ENCODE results near the gene SREBF2. TPM values are rescaled to one million over a fixed set of nuclear protein-coding genes. Genes with fewer than 3 reads are reported as not detected.

The SREBF2 gene
- total and polyA plus RNA-seq, 2 of the 13 experiments (the other 11 are each of a cell fraction or from before 2014, with no cell fraction given) = 53.8 to 72.6 TPM

- TF ChIP-seq MBNL3 (CRISPR knock-in tag; conservative IDR thresholded peaks at IDR 0.05) (no peak), ZNF547 (CRISPR knock-in tag; IDR thresholded peaks at IDR 0.05) (no peak), ZBTB10 (CRISPR knock-in tag; IDR thresholded peaks at IDR 0.05; ENCODE audit: borderline replicate concordance) (no peak), POLR2G (IDR thresholded peaks at IDR 0.05; ENCODE audit: low read depth, low read length) (peak; percentile 47; the same call in 1 of the 2 replicates), NFYC (CRISPR knock-in tag; IDR thresholded peaks at IDR 0.05) (no peak), SIN3B (IDR thresholded peaks at IDR 0.05; ENCODE audit: low read length) (no peak), ZFX (CRISPR knock-in tag; IDR thresholded peaks at IDR 0.05; ENCODE audit: low read depth) (peak; percentile 38; the same call in 1 of the 2 replicates), ZNF142 (CRISPR knock-in tag; IDR thresholded peaks at IDR 0.05) (no peak), ZSCAN22 (CRISPR knock-in tag; IDR thresholded peaks at IDR 0.05) (no peak), HNF1A (IDR thresholded peaks at IDR 0.05; ENCODE audit: low read depth) (no peak), HNF1A (CRISPR knock-in tag; IDR thresholded peaks at IDR 0.05; ENCODE audit: borderline replicate concordance) (no peak), NFKB2 (CRISPR knock-in tag; IDR thresholded peaks at IDR 0.05; ENCODE audit: borderline replicate concordance) (no peak), KMT2B (CRISPR knock-in tag; IDR thresholded peaks at IDR 0.05) (no peak), ZNF720 (CRISPR knock-in tag; IDR thresholded peaks at IDR 0.05) (no peak)
These were observed 74.8 kb downstream of the SREBF2 start (continued) for GRCh38 chr22:41907436-41908401.

Measured in HepG2 (cell line).